Dermis microvascular lymphatic vessel endothelial cell (primary cell): ENCODE measurements around the gene NXNL1. TPM values are rescaled to one million over a fixed set of nuclear protein-coding genes. Genes with fewer than 3 reads are reported as not detected.
"Not testable (repeated sequence)": the region's sequence is repeated elsewhere in the genome, so short reads cannot be mapped to it uniquely, and the experiment has no call there.

Source experiments
- DNase-seq, 2 donors: peaks; one replicate each; pipeline versions ENCODE4 v3.0.0 to v3.0.0-alpha.2; 2010; ENCODE audit warnings: low read depth in 2 of 2
- total RNA-seq: library from RNA; depleted of rRNA; stranded (reverse); fragments of >200 nt; gene quantifications from 2 replicates; pipeline ENCODE4 v1.2.1, GENCODE V29; 2014

Gene NXNL1
- total RNA-seq = not detected in 2 replicates

DNA sequence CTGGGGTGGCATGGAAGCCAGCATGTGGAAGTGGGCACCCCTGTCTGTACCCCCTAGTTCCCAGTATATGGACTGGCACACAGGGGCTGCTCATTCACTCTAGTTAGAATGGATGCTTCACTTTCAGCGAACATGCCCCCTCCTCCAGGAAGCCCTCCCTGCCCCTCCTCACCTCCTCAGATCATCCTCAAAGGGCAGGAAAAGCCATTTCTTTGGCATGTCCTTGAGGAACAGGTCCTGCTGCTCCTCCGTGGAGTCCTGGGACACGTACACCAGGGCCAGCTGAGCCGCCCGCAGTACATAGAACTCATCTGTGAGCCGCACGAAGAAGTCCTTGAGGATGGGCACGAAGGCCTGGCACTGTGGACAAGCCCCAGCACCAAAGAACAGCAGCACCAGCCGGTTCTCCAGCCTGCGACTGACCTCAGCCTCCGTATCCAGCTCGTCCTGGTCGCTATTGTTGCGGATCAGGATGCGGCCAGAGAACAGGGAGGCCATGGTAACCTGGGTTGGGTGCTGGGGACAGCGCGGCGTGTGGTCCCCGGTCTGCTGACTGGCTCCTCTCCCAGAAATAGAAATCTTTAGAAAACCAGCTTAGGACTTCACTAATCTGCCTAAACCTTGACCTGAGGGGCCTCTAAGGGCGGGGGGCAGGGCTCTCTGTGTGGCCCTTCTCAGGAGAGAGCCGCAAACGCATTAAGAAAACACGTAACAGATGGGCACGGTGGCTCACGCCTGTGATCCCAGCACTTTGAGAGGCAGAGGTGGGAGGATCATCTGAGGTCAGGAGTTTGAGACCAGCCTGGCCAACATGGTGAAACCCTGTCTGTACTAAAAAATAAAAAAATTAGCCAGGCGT is at the start of gene NXNL1:
NXNL1 (minus strand) TSS at position 555 of the 859 bp plus-strand sequence; CDS start at position 498, 57 bp downstream.
- DNase-seq = no peak

DNA sequence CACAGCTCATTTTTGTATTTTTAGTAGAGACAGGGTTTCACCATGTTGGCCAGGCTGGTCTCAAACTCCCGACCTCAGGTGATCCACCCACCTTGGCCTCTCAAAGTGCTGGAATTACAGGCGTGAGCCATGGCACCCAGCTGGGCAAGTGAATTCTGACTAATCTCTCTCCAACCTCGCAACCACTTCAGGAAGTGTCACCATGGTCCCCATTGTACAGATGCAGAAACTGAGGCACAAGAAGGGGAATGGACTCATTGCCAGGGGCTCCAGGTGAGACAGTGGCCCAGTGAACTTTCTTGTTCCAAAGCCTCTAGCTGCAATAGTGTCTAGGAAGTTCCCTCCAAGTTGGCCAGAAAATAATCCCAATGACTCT is 47.8 kb upstream of the NXNL1 start:
- not testable (repeated sequence) for DNase-seq

- no peak for DNase-seq
These were observed 46.0 kb upstream of the NXNL1 start for GRCh38 chr19:17506745-17507144.

- DNase-seq = no peak
These were observed 44.5 kb upstream of the NXNL1 start for GRCh38 chr19:17505223-17505622.

- DNase-seq = no peak
These were observed 43.7 kb upstream of the NXNL1 start for GRCh38 chr19:17504456-17504855.

GRCh38 chr19:17504030-17504429 is 43.3 kb upstream of the NXNL1 start:
- no peak for DNase-seq

DNA sequence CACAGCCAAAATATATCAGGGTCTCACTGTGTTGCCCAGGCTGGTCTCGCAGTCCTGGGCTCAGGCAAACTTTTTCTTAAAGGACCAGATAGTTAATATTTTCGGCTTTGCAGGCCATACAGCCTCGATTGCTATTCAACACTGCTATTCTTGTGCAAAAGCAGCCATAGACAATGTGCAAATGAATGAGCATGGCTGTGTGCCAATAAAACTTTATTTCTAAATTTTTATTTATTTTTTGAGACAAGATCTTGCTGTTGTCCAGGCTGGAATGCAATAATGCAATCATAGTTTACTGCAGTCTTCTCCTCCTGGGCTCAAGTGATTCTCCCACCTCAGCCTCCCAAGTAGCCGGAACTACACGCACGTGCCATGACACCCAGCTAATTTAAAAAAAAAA is 42.5 kb upstream of the NXNL1 start:
- no peak for DNase-seq

DNA sequence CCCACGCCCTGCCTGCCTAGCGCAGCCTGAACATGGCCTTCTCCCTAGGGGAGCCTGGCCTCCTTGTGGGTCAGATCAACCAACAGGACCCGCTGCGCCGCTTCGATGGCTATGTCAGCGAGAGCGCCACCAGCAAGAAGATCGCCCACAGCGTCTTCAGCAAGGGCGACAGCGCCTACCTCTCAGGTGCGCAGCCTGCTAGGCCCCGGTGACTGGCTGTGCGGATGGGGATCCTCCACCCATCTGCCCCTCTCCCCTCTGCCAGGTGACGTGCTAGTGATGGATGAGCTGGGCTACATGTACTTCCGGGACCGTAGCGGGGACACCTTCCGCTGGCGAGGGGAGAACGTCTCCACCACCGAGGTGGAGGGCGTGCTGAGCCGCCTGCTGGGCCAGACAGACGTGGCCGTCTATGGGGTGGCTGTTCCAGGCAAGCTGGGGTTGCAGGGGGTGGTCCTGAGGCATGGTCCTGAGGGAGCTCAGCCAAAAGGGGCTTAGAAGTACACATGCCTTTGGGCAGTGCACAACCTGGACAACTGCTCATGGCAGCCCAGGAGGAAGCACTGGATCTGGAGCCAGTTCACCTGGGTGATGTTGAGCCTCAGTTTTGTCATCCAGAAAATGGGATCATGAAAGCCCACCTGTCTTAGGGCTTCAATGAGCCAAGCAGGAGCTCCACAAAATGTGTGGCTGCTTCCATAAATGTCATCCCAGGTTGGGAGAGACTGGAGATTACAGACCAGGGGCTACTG is 39.9 kb upstream of the NXNL1 start:
- DNase-seq = no peak

DNA sequence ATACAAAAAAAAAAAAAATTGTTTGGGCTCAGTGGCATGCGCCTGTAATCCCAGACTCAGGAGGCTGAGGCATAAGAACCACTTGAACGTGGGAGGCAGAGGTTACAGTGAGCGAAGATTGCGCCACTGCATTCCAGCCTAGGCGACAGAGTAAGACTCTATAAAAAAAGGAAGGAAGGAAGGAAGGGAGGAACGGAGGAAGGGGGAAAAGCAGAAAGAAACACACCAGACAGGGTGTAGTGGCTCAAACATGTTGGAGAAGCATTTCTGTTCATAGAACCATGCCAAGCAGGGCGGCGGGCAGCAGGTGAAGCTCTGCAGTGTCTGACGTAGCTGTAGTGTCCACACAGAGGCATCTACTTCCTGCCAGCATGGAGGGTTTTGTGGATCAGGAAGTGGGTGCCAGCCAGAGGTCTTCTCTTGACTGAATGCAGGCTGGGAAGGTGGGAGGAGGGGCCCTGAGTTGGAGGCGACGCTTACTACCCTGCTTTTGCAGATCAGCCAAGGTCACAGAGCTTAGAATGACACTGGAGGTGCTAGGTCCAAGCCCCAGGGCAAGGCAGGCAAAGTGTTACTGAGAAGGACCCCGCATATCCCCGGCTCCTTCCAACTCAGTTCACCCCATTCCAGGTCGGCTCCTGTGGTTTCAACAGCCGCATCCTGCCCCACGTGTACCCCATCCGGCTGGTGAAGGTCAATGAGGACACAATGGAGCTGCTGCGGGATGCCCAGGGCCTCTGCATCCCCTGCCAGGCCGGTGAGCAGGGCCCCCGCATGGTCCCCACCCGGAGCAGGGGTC is 39.1 kb upstream of the NXNL1 start:
- DNase-seq = peak; percentile 69 to 73

DNA sequence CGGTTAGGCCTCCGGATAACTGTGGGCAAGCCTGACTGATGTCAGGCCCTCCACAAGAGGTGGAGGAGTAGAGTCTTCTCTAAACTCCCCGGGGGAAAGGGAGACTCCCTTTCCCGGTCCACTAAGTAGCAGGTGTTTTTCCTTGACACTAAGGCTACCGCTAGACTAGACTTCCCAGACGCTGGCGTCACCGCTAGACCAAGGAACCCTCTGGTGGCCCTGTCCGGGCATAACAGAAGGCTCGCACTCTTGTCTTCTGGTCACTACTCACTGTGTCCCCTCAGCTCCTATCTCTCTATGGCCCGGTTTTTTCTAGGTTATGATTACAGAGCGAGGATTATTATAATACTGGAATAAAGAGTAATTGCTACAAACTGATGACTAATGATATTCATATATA is 38.3 kb upstream of the NXNL1 start:
- DNase-seq = peak in 1 of 2 donors; percentile 41

DNA sequence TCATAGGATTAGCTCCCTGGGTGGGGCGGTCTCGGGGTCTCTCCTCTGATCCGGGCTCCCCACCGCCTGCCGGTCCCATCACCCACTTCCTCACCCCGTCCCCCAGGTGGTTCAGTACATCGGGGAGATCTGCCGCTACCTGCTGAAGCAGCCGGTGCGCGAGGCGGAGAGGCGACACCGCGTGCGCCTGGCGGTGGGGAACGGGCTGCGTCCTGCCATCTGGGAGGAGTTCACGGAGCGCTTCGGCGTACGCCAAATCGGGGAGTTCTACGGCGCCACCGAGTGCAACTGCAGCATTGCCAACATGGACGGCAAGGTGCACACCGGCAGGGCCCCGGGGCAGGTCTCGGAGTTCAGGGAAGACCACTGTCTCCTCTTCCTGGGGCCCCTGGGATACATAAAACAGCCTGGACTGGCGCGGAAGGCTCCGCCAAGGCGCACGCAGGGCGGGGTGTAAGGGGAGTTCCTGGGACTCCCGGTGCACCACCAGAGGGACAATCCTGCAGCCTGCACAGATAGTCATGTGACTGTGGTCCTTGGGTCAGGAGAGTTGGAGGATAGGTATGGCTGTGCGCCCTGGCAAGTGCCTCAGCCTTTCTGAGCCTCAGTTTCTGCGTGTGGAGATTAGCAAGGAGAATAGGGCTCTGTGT is 36.5 kb upstream of the NXNL1 start:
- DNase-seq = no peak

- peak; percentile 56 to 82 for DNase-seq
These were observed 35.7 kb upstream of the NXNL1 start for GRCh38 chr19:17496337-17496997.

GRCh38 chr19:17495639-17496296 is 35.0 kb upstream of the NXNL1 start:
- DNase-seq = no peak

DNA sequence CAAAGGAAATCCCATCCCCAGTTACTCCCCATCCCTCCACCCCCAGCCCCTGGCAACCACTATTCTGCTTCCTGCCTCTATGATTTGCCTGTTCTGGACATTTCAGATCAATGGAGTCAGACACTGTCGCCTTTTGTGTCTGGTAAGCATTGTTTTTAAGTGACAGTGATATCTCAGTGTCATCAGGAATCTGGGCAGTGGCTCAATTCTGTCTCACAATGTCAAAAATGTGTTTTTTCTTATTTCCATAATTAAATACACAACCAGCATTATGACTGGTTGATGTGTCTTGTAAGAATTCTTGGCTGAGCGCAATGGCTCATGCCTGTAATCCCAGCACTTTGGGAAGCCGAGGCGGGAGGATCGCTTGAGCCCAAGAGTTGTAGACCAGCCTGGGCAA is 30.6 kb upstream of the NXNL1 start:
- DNase-seq = no peak

DNA sequence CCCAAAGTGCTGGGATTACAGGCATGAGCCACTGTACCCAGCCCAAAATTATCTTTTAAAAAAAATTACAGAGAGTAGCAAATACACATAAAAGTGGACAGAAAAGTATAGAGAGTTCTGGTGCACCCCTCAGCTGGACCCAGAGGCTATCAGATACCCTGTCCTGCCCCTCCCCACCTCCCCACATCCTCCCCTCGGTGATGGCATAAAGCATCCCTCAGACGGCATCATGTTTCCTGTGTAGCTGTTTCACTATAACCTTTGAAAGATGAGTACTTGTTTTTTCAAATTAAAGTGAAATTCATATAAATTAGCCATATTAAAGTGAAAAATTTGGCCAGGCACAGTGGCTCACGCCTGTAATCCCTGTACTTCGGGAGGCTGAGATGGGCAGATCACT is 29.7 kb upstream of the NXNL1 start:
- DNase-seq = no peak

GRCh38 chr19:17489392-17490030 is 28.8 kb upstream of the NXNL1 start:
- peak; percentile 56 to 66 for DNase-seq

DNA sequence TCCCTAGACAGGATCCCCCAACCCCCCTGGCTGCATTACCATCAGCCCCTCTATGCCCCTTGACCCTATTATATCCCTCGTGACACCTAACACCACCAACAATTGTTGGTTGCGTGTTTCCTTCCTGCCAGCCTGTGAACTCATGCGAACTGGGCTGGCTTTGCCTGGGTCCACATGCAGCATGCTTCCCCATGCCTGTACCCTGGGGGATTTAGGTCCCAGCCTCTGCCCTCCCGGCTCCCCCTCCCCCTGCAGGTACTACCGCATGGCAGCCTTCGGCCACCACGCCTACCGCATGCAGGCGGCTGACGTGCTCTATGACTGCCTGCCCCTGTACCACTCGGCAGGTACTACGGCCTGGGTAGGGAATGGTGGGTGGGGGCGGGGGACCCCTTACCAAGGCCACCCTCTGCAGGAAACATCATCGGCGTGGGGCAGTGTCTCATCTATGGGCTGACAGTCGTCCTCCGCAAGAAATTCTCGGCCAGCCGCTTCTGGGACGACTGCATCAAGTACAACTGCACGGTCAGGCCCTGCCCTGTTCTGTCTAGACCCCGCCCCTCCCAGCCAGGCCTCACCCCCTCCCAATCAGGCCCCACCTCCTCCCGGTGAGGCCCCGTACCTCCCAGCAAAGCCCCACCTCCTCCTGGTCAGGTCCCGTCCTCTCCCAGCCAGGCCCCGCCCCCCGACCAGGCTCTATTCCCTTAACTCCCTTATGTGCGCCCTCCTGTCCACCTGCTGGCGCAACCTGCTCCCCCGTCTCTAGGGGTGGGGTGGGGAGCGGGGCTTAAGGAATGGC is 28.1 kb upstream of the NXNL1 start:
- peak; percentile 80 to 90 for DNase-seq

- no peak for DNase-seq
These were observed 26.8 kb upstream of the NXNL1 start for GRCh38 chr19:17487284-17488121.
